Measurements from ENCODE around the gene CCL27. TPM values are rescaled to one million over a fixed set of nuclear protein-coding genes. Genes with fewer than 3 reads are reported as not detected.

The CCL27 gene
- total and polyA plus RNA-seq, 10 of the 15 experiments (the other 5 are each of a cell fraction or from before 2014, with no cell fraction given) = 0.45 TPM; not detected in 9

GRCh38 chr9:34651876-34652601 is 10.4 kb downstream of the CCL27 start, which contains the start of gene IL11RA (continued):
- TF ChIP-seq SP1 (IDR thresholded peaks at IDR 0.05; ENCODE audit: low read depth, low read length) (peak; percentile 7), HDGF (IDR thresholded peaks at IDR 0.05) (peak; percentile 55; the same call in 1 of the 2 replicates), MTA2 (IDR thresholded peaks at IDR 0.05; ENCODE audit: low read depth) (no peak), MEF2B (IDR thresholded peaks at IDR 0.05; ENCODE audit: partially characterized antibody, poor library complexity, severe bottlenecking) (no peak), PML (IDR thresholded peaks at IDR 0.05; ENCODE audit: low read length) (no peak; the same call in 1 of the 2 replicates), NKRF (conservative IDR thresholded peaks at IDR 0.05) (0 out of 2 replicates have a peak, but pooled peaks have one; percentile 18), IKZF1 (conservative IDR thresholded peaks at IDR 0.05) (0 out of 2 replicates have a peak, but pooled peaks have one; percentile 9), BCL3 (IDR thresholded peaks at IDR 0.05; ENCODE audit: borderline replicate concordance, insufficient read depth, low read depth, low read length, poor library complexity, severe bottlenecking) (peak; percentile 99), RB1 (IDR thresholded peaks at IDR 0.05; ENCODE audit: borderline replicate concordance) (no peak), EGR1 (IDR thresholded peaks at IDR 0.05; ENCODE audit: borderline replicate concordance in 1 of 2, low read depth in 2 of 2, low read length in 2 of 2) (peak in 1 of 2 experiments; percentile 80; a peak in 2 of 3 replicates), PBX3 (IDR thresholded peaks at IDR 0.05; ENCODE audit: insufficient replicate concordance, low read depth, low read length) (peak; percentile 84), DPF2 (IDR thresholded peaks at IDR 0.05) (0 out of 2 replicates have a peak, but pooled peaks have one; percentile 16), MYC (IDR thresholded peaks at IDR 0.05; ENCODE audit: insufficient read depth, insufficient read length, insufficient replicate concordance, low read length, severe bottlenecking) (no peak), MXI1 (IDR thresholded peaks at IDR 0.05; ENCODE audit: low read depth, low read length) (no peak), PKNOX1 (IDR thresholded peaks at IDR 0.05) (peak; percentile 95), NFYB (IDR thresholded peaks at IDR 0.05; ENCODE audit: insufficient read depth, low read depth, low read length) (peak; percentile 71; the same call in 1 of the 2 replicates), RAD51 (IDR thresholded peaks at IDR 0.05) (no peak)
